H1 (cell line): ENCODE results near the gene ZBTB38. TPM values are rescaled to one million over a fixed set of nuclear protein-coding genes. Genes with fewer than 3 reads are reported as not detected.

Experiments
- CTCF ChIA-PET: fragments of 300-600 bp; sonication (Branson Sonifier 250); formaldehyde crosslinking; loops from one replicate; lab custom pipeline; 2021; ENCODE audit not compliant: partially characterized antibody; lab: Charles Lee
- POLR2A ChIA-PET: fragments of 300-600 bp; sonication (Branson Sonifier 250); formaldehyde crosslinking; loops from one replicate; lab custom pipeline; 2021; ENCODE audit warnings: inconsistent platforms; ENCODE audit not compliant: partially characterized antibody; lab: Charles Lee
- DNase-seq, 2 experiments: peaks; one replicate each; pipeline versions ENCODE4 v3.0.0 to v3.0.0-alpha.2; 2010 to 2022; ENCODE audit warnings: low spot score in 2 of 2, low read depth in 1 of 2, mixed read lengths in 1 of 2
- FAIRE-seq: peaks from 2 replicates; lab custom pipeline; 2011; peaks lifted over from hg19 to GRCh38; lab: Jason Lieb, UNC
- H2AFZ ChIP-seq: 2 replicates; pipeline ENCODE4 v1.8.1; 2012; ENCODE audit warnings: low read length, inconsistent platforms
- H2AK5ac ChIP-seq: 2 replicates; pipeline ENCODE4 v1.6.1; 2013; ENCODE audit warnings: low read depth, low read length
- H2BK120ac ChIP-seq: replicated peaks from 2 replicates; pipeline ENCODE3; 2013; ENCODE audit warnings: low read depth, low read length, inconsistent platforms
- H2BK12ac ChIP-seq: 2 replicates; pipeline ENCODE4 v1.6.1; 2013; ENCODE audit warnings: low read depth, low read length
- H2BK15ac ChIP-seq: 2 replicates; pipeline ENCODE4 v1.6.1; 2013; ENCODE audit warnings: low read length
- H2BK20ac ChIP-seq: 2 replicates; pipeline ENCODE4 v1.6.1; 2013; ENCODE audit warnings: low read length
- H2BK5ac ChIP-seq: 2 replicates; pipeline ENCODE4 v1.6.1; 2013; ENCODE audit warnings: low read depth, low read length
- H3K14ac ChIP-seq: 2 replicates; pipeline ENCODE4 v1.6.1; 2013; ENCODE audit warnings: inconsistent platforms; ENCODE audit not compliant: insufficient read length
- H3K18ac ChIP-seq: 2 replicates; pipeline ENCODE4 v1.6.1; 2013; ENCODE audit warnings: low read length; ENCODE audit errors: extremely low read depth
- H3K23ac ChIP-seq: 2 replicates; pipeline ENCODE4 v1.6.1; 2013; ENCODE audit warnings: inconsistent platforms; ENCODE audit not compliant: insufficient read length
- H3K23me2 ChIP-seq: 2 replicates; pipeline ENCODE4 v1.6.1; 2013; ENCODE audit warnings: low read depth, low read length
- H3K27ac ChIP-seq: 2 replicates; pipeline ENCODE4 v1.6.1; 2011; ENCODE audit warnings: low read depth, low read length, inconsistent platforms
- H3K27me3 ChIP-seq, 4 experiments: replicated peaks in 1 of 4; 1 replicate in 1 of 4; 2 replicates in 3 of 4; pipeline versions ENCODE4 v1.6.1 to v1.8.1; 2011 to 2013; ENCODE audit warnings: low read length in 3 of 4, mild to moderate bottlenecking in 3 of 4, inconsistent platforms in 2 of 4, mixed read lengths in 2 of 4, moderate library complexity in 1 of 4; ENCODE audit not compliant: control insufficient read depth in 3 of 4, insufficient read depth in 3 of 4; ENCODE audit errors: extremely low read depth in 1 of 4
- H3K36me3 ChIP-seq, 4 experiments: 2 replicates each; pipeline versions ENCODE4 v1.6.1 to v1.8.1; 2011 to 2013; ENCODE audit warnings: mild to moderate bottlenecking in 4 of 4, low read length in 3 of 4, moderate library complexity in 2 of 4, control low read depth in 1 of 4, inconsistent platforms in 1 of 4; ENCODE audit not compliant: insufficient read depth in 4 of 4, control insufficient read depth in 2 of 4
- H3K4ac ChIP-seq: replicated peaks from 2 replicates; pipeline ENCODE3; 2013; ENCODE audit warnings: low read length, low read depth, mixed read lengths, inconsistent platforms; ENCODE audit not compliant: insufficient read length
- H3K4me1 ChIP-seq, 4 experiments: replicated peaks in 1 of 4; 1 replicate in 1 of 4; 2 replicates in 3 of 4; pipeline versions ENCODE4 v1.6.1 to v1.8.1; 2011 to 2013; ENCODE audit warnings: low read length in 3 of 4, inconsistent platforms in 2 of 4, mixed read lengths in 1 of 4; ENCODE audit not compliant: insufficient read depth in 4 of 4, control insufficient read depth in 3 of 4
- H3K4me2 ChIP-seq, 2 experiments: 2 replicates each; pipeline versions ENCODE4 v1.6.1 to v1.8.1; 2011 to 2013; ENCODE audit warnings: low read depth in 2 of 2, low read length in 2 of 2, control low read depth in 1 of 2, inconsistent platforms in 1 of 2, mild to moderate bottlenecking in 1 of 2; ENCODE audit not compliant: insufficient read depth in 1 of 2
- H3K4me3 ChIP-seq, 4 experiments: fragments of 200-600, 300-600 bp in 1 of 4; sonication (generic), shearing (Covaris generic), sonication (Bioruptor Twin) in 1 of 4; 2 replicates each; pipeline versions ENCODE4 v1.5.1 to v1.8.1; 2011 to 2016; ENCODE audit warnings: low read length in 4 of 4, low read depth in 3 of 4, control low read depth in 2 of 4, inconsistent platforms in 2 of 4, mild to moderate bottlenecking in 2 of 4, mixed read lengths in 1 of 4, moderate library complexity in 1 of 4; ENCODE audit not compliant: insufficient read depth in 2 of 4; ENCODE audit errors: extremely low read depth in 1 of 4
- H3K56ac ChIP-seq: replicated peaks from 2 replicates; pipeline ENCODE3; 2013; ENCODE audit warnings: low read depth, mild to moderate bottlenecking, mixed read lengths, low read length, inconsistent platforms; ENCODE audit not compliant: insufficient read length
- H3K79me1 ChIP-seq: 2 replicates; pipeline ENCODE4 v1.6.1; 2013; ENCODE audit warnings: low read depth, low read length, control low read depth
- H3K79me2 ChIP-seq, 2 experiments: 2 replicates each; pipeline versions ENCODE4 v1.6.1 to v1.8.1; 2012 to 2013; ENCODE audit warnings: low read length in 2 of 2, mild to moderate bottlenecking in 2 of 2, inconsistent platforms in 1 of 2; ENCODE audit not compliant: insufficient read depth in 2 of 2, control insufficient read depth in 1 of 2
- H3K9ac ChIP-seq, 4 experiments: replicated peaks in 1 of 4; 1 replicate in 1 of 4; 2 replicates in 3 of 4; pipeline versions ENCODE4 v1.6.1 to v1.8.1; 2011 to 2013; ENCODE audit warnings: low read depth in 3 of 4, low read length in 3 of 4, control low read depth in 2 of 4, mild to moderate bottlenecking in 2 of 4, moderate library complexity in 2 of 4, inconsistent platforms in 1 of 4; ENCODE audit errors: extremely low read depth in 1 of 4
- H3K9me3 ChIP-seq, 2 experiments: 2 replicates each; pipeline versions ENCODE4 v1.6.1 to v1.8.1; 2012 to 2013; ENCODE audit warnings: mild to moderate bottlenecking in 2 of 2, moderate library complexity in 2 of 2, control low read depth in 1 of 2, inconsistent platforms in 1 of 2, low read depth in 1 of 2, low read length in 1 of 2, mixed read lengths in 1 of 2; ENCODE audit not compliant: insufficient read depth in 2 of 2
- H4K20me1 ChIP-seq, 2 experiments: replicated peaks in 1 of 2; 2 replicates each; pipeline versions ENCODE3 to v1.8.1; 2011 to 2013; ENCODE audit warnings: inconsistent platforms in 2 of 2, low read length in 2 of 2, mild to moderate bottlenecking in 1 of 2; ENCODE audit not compliant: insufficient read depth in 2 of 2, control insufficient read depth in 1 of 2
- H4K5ac ChIP-seq: 2 replicates; pipeline ENCODE4 v1.6.1; 2013; ENCODE audit warnings: low read length, low read depth, mixed read lengths, inconsistent platforms; ENCODE audit not compliant: insufficient read length
- H4K8ac ChIP-seq: 2 replicates; pipeline ENCODE4 v1.8.0; 2013; ENCODE audit warnings: mild to moderate bottlenecking, moderate library complexity, low read length, inconsistent platforms; ENCODE audit not compliant: insufficient read depth; ENCODE audit errors: extremely low read depth
- H4K91ac ChIP-seq: replicated peaks from 2 replicates; pipeline ENCODE3; 2013; ENCODE audit warnings: low read length, mixed read lengths, inconsistent platforms; ENCODE audit not compliant: insufficient read length
- ATF3 ChIP-seq: IDR thresholded peaks from 2 replicates; pipeline ENCODE4 v1.6.1; 2011; ENCODE audit warnings: low read depth, mild to moderate bottlenecking, low read length; ENCODE audit not compliant: insufficient read depth
- CREB1 ChIP-seq: IDR thresholded peaks from 2 replicates; pipeline ENCODE4 v1.6.1; 2012; ENCODE audit warnings: inconsistent platforms
- CTBP2 ChIP-seq: IDR thresholded peaks from 2 replicates; pipeline ENCODE4 v1.7.0; 2011; ENCODE audit warnings: borderline replicate concordance, mild to moderate bottlenecking, moderate library complexity, mixed read lengths, low read length; ENCODE audit not compliant: insufficient read depth, insufficient read length
- EP300 ChIP-seq, 2 experiments: IDR thresholded peaks; 1 replicate in 1 of 2; 2 replicates in 1 of 2; pipeline ENCODE4 v1.6.1; 2011 to 2012; ENCODE audit warnings: low read depth in 2 of 2, low read length in 2 of 2, mild to moderate bottlenecking in 2 of 2, borderline replicate concordance in 1 of 2, inconsistent platforms in 1 of 2, moderate library complexity in 1 of 2
- KDM4A ChIP-seq: IDR thresholded peaks from one replicate; pipeline ENCODE4 v1.7.1; 2012; ENCODE audit warnings: low read depth, mild to moderate bottlenecking, moderate library complexity, low read length, inconsistent platforms; ENCODE audit not compliant: severe bottlenecking
- SAP30 ChIP-seq: fragments of 300-600 bp; sonication (generic); IDR thresholded peaks from 2 replicates; pipeline ENCODE4 v1.7.1; 2012; ENCODE audit warnings: low read length, moderate library complexity, mild to moderate bottlenecking, inconsistent platforms; ENCODE audit not compliant: insufficient read depth, insufficient replicate concordance
- SIX5 ChIP-seq: IDR thresholded peaks from 2 replicates; pipeline ENCODE4 v1.6.1; 2011; ENCODE audit warnings: mild to moderate bottlenecking, low read depth, low read length
- TBP ChIP-seq: IDR thresholded peaks from 2 replicates; pipeline ENCODE4 v1.6.1; 2011; ENCODE audit warnings: low read depth, low read length, improper control_type of control experiment
- USF2 ChIP-seq: IDR thresholded peaks from 2 replicates; pipeline ENCODE4 v1.6.1; 2011; ENCODE audit warnings: low read length, improper control_type of control experiment
- WGBS, 2 experiments: shearing (Covaris generic) in 1 of 2; methylation state at CpG; one replicate each; pipeline versions ENCODE4 v1.1.6 to v1.1.7; 2013 to 2015; ENCODE audit warnings: low lambda C conversion rate in 2 of 2, mixed read lengths in 2 of 2, inconsistent platforms in 1 of 2, low coverage in 1 of 2, missing lambda C conversion rate in 1 of 2; ENCODE audit not compliant: insufficient replicate concordance in 2 of 2, insufficient coverage in 1 of 2, insufficient read length in 1 of 2; ENCODE audit errors: extremely low coverage in 1 of 2, missing lambda C conversion rate in 1 of 2; 5-methylcytosine and 5-hydroxymethylcytosine counted together
- polyA plus RNA-seq, 7 experiments: library from polyadenylated mRNA; depleted of rRNA in 3 of 7; stranded (reverse) in 5 of 7; unstranded in 2 of 7; fragments of >200 nt in 5 of 7; fragments of 200-250 nt in 2 of 7; gene quantifications; 1 replicate in 5 of 7; 2 replicates in 1 of 7; 4 replicates in 1 of 7; pipeline versions ENCODE4 v1.2.1 to v1.2.3, GENCODE V29; 2011 to 2013; ENCODE audit warnings: missing spikeins in 2 of 7, mixed read lengths in 2 of 7
- total RNA-seq: library from RNA; stranded (reverse); fragmentation: NEBNext Ultra II Directional; extraction: Animal tissue kit (Norgen Biotek cat#: 25700); gene quantifications from 2 replicates; pipeline ENCODE4 v1.2.1, GENCODE V29; 2021

ZBTB38 gene
- total and polyA plus RNA-seq, 2 of the 8 experiments (the other 6 are each of a cell fraction or from before 2014, with no cell fraction given), result 4.4 to 10.5 TPM

GRCh38 chr3:141410846-141411245, 42.5 kb downstream of the ZBTB38 start:
- H2BK15ac ChIP-seq, result no peak overlapping the region
- H3K4me3 ChIP-seq, result no peak overlapping the region
- no peaks in the 10 kb centered on the region for H3K79me2 ChIP-seq
- CTCF ChIA-PET, result interaction anchor here (0.6 to 3.9 kb wide), 8 partner anchors 12 to 53 kb away, joined by 3 to 28 read pairs (median 4); no protein-coding TSS in a partner anchor
- H3K56ac ChIP-seq, result no peak overlapping the region
- no peak overlapping the region for H4K5ac ChIP-seq
- no peak overlapping the region for H3K18ac ChIP-seq
- no peak overlapping the region for H3K27ac ChIP-seq
- no peak overlapping the region for H2BK12ac ChIP-seq
- H2AFZ ChIP-seq, result no peak overlapping the region
- H3K9ac ChIP-seq, result no peak overlapping the region
- H2BK20ac ChIP-seq, result no peak overlapping the region
- TF ChIP-seq CTBP2 (no peak), EP300 (IDR thresholded peaks at IDR 0.05; ENCODE audit: borderline replicate concordance in 1 of 2, low read depth in 2 of 2, low read length in 2 of 2) (no peak), CREB1 (no peak), USF2 (no peak), SAP30 (no peak), KDM4A (no peak), ATF3 (no peak), SIX5 (no peak), TBP (no peak)
- TF ChIP-seq, all 59 proteins: peak for 0
- Histone ChIP-seq H2AK5ac (no peak overlapping the region), H3K9me3 (no peaks in the 10 kb centered on the region), H3K79me1 (no peaks in the 10 kb centered on the region), H3K23ac (no peak overlapping the region), H4K8ac (no peak overlapping the region), H3K4me2 (no peak overlapping the region), H3K23me2 (no peaks in the 10 kb centered on the region), H2BK5ac (no peak overlapping the region), H2BK120ac (no peak overlapping the region), H4K20me1 (no peaks in the 10 kb centered on the region), H4K91ac (no peak overlapping the region), H3K36me3 (no peaks in the 10 kb centered on the region), H3K27me3 (peaks cover 5 to 19% (median 14%) of the 10 kb centered on the region in 4 experiments; a peak in 6 of 7 replicates), H3K4me1 (no peaks in the 10 kb centered on the region; a peak in 2 of 7 replicates), H3K4ac (no peak overlapping the region), H3K14ac (no peak overlapping the region)
- DNase-seq (no peak), FAIRE-seq (no peak)
- WGBS, 2 experiments, result 92% methylated on average over 3 of the region's 3 CpGs; no CpG with 5 or more reads in 1 of the 2 experiments
- POLR2A ChIA-PET, result interaction anchor here (1.2 kb wide), 1 partner anchor 35 kb away, joined by 3 read pairs; no protein-coding TSS in a partner anchor
